GM15510 (cell line): ENCODE measurements around the gene ACOT13.

Experiments
- POLR2A ChIP-seq: IDR thresholded peaks from 3 replicates; pipeline ENCODE4 v1.6.1; 2011; ENCODE audit warnings: borderline replicate concordance; ENCODE audit not compliant: insufficient read length; ENCODE audit errors: extremely low read depth

ACOT13 gene

GRCh38 chr6:24658573-24659560, 8.0 kb upstream of the ACOT13 start:
- no peak for TF ChIP-seq POLR2A

DNA sequence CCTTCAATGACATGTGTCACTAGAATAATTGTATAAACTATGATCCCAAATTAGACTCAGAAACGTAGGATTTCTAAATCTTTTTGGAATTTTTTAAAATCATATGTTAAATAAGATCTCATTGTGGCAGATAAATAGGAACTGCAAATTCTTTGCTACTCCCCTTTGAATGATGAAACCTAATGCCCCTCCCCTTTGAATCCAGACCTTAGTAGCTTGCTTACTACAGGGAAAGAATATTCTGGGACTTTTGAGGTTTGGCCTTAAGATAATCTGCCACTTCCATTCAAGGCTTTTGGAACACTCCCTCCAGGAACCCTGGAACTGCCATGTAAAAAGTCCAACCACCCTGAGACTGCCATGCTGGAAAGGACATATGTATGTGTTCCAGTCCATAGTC, 7.3 kb upstream of the ACOT13 start:
- TF ChIP-seq POLR2A: no peak

DNA sequence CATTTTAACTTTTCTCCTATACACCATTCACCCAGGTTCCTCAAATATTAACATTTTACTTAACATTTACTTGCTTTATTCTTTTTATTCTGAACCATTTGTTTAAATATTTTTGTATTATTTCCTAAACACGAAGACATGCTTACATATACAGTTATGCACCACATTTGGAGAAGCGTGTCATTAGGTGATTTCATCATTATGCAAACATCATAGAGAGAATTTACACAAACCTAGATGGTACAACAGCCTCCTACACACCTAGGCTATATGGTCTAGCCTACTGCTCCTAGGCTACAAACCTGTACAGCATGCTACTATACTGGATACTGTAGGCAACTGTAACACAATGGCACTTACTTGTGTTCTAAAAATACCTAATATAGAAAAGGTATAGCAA, 6.8 kb upstream of the ACOT13 start:
- TF ChIP-seq POLR2A: no peak

DNA sequence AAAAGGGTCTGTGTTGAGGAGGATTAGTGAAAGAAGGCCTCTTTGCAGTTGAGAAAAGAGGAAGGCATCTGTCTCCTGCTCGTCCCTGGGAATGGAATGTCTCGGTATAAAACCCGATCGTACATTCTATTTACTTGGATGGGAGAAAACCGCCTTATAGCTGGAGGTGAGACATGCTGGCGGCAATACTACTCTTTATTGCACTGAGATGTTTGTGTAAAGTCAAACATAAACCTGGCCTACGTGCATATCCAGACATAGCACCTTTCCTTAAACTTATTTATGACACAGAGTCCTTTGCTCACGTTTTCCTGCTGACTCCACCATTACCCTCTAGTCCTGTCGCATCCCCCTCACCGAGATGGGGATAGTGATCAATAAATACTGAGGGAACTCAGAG, 4.6 kb upstream of the ACOT13 start:
- TF ChIP-seq POLR2A: no peak

DNA sequence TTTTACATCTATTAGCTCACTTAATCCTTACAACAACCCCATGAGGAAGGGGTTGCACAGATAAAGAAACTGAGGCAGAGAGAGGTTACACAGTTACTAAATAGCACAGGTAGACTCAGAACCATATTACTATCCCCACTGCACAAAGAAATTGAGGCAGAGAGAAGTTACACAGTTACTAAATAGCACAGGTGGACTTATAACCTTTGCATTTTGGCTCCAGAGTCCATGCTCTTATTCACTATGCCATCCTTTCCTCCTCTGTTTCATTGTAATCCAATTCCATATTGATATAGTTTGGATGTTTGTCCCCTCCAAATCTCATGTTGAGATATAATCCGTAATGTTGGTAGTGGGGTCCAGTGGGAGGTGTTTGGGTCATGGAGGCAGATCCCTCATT, 3.7 kb upstream of the ACOT13 start:
- TF ChIP-seq POLR2A: no peak

DNA sequence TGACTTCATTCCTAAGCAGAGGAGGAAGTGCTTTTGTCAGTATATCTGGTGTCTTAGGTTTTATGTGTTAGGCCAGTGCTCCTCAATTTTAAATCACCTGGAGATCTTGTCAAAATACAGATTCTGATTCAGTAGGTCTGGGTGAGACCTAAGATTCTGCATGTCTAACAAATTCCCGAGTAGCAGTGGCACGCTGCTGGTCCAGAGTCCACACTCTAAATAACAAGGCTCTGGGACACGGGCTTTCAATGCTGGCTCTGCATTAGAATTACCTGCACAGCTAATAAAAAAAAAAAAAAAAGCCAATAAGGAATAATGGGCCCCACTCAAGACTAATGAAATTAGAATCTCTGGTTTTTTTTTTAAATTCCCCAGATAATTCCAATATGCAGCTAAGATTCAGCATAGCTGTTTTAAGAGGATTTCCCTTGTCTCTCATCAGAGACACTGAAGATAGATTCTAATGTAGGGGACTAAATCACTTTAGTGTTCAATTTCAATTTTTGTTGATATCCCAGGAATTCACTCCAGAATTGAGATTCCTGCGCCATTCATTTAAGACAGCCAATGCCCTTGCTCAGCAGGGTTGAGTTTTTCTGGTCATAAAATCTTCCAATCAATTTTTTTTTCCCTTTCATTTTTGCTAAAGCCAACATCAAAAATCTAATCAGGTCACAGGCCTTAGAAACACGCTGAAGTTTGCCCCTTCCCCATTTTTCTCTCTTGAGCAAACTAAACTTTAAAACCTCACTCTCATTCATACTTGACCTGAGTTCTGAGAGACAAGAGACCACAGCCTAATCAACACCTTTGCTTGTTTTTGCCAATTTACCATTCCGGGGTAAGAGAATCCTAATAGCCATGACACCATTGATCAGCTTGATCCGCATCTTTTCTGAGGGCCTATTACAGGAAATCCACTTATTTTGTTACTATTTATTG, 2.6 kb upstream of the ACOT13 start:
- TF ChIP-seq POLR2A: no peak

GRCh38 chr6:24666097-24666640, 708 bp upstream of the ACOT13 start:
- TF ChIP-seq POLR2A: no peak

DNA sequence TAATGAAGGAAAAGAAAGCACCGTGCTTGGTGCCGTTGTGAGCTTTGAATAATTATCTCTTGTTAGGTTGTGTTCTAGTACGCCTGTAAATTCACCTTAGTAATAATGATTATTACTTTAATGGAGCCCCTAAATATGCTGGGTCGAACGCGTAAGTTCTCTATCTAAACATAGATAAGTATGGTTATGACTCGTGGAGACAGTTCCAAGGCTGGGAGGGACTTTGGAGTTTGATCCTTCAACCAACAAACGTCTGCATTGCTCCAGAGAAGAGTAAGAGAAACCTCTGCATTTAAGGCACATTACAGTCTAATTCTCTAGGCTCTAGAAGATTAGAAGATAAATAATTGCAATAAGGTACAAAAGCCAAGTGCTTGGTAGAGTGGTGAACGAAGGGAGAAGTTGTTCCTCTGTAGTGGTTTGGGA, 514 bp downstream of the ACOT13 start:
- TF ChIP-seq POLR2A: no peak

- no peak for TF ChIP-seq POLR2A
Measured at GRCh38 chr6:24668997-24669361, 2.1 kb downstream of the ACOT13 start.

GRCh38 chr6:24672620-24673182, 5.8 kb downstream of the ACOT13 start:
- no peak for TF ChIP-seq POLR2A

DNA sequence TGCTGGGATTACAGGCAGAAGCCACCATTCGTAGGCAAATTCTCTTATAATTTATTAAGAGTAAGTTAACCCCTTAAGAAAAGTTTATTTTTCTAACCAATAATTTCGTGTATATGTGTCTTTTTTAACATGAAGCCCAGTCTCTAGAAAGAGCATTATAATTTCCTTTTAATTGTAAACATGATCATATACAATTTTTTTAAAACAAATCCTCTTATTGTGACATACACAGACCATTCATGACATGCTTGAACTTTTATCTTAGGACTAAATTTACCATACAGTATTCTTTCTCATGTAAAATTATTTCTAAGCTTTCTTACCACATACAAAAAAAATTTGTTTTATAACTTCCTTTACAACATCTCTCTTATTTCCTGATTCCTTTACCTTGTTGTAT, 6.7 kb downstream of the ACOT13 start:
- TF ChIP-seq POLR2A: no peak

DNA sequence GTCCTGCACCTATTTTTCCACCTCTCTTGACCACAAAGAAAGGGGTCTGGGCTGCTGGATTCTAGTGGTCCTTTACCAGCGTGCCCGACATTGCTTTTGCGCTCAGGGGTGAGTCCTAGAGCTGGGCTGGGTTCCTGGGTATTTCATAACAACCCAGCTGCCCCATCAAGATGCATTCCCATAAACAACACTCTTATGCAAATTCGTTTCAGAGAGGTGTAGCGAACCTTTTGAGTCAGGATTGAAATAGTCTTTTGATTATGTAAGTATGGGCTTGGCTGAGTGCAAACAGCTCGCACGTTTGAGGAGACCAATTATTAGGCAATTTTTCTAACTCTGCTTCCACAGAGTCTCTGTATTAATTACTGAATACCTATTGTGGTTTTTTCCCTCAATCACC, 13.7 kb downstream of the ACOT13 start:
- no peak for TF ChIP-seq POLR2A

GRCh38 chr6:24683297-24684296, 16.7 kb downstream of the ACOT13 start:
- no peak for TF ChIP-seq POLR2A
